Peyer's patch (tissue), 4 donors: Measurements from ENCODE around the gene AHDC1. TPM values are rescaled to one million over a fixed set of nuclear protein-coding genes. Genes with fewer than 3 reads are reported as not detected.
A peak's percentile ranks its signal among the peaks of the same experiment; 100 is the strongest.

Experiments
- DNase-seq, 3 donors: peaks; one replicate each; pipeline ENCODE4 v3.0.0-alpha.2; 2017 to 2019
- H3K27ac ChIP-seq, 4 donors: fragments of 200-600 bp; sonication (generic); one replicate each; pipeline ENCODE4 v1.5.1; 2016 to 2019
- H3K27me3 ChIP-seq, 2 donors: fragments of 200-600 bp; sonication (generic); one replicate each; pipeline ENCODE4 v1.5.1; 2019
- H3K36me3 ChIP-seq, 3 donors: fragments of 200-600 bp; sonication (generic); one replicate each; pipeline ENCODE4 v1.5.1; 2016 to 2019
- H3K4me1 ChIP-seq, 4 donors: fragments of 200-600 bp; sonication (generic); one replicate each; pipeline ENCODE4 v1.5.1; 2016 to 2019
- H3K4me3 ChIP-seq, 4 donors: fragments of 200-600 bp; sonication (generic); 1 replicate in 3 of 4; 2 replicates in 1 of 4; pipeline ENCODE4 v1.5.1; 2016 to 2019; ENCODE audit warnings: mild to moderate bottlenecking in 1 of 4
- H3K9me3 ChIP-seq, 4 donors: fragments of 200-600 bp; sonication (generic); one replicate each; pipeline ENCODE4 v1.5.1; 2016 to 2019; ENCODE audit warnings: mild to moderate bottlenecking in 1 of 4
- POLR2A ChIP-seq, 2 donors: fragments of 450-650 bp; IDR thresholded peaks; one replicate each; pipeline ENCODE4 v1.5.1; 2017; ENCODE audit warnings: antibody characterized with exemption in 2 of 2, mild to moderate bottlenecking in 2 of 2, moderate library complexity in 2 of 2
- total RNA-seq, 4 donors: library from RNA; depleted of rRNA; stranded (reverse); fragments of >200 nt; gene quantifications; one replicate each; pipeline ENCODE4 v1.1.0, GENCODE V29; 2016
- TF ChIP-seq, protein P1 (sequence below), 6 experiments: fragments of 450-650 bp in 4 of 6; fragments of 200-600 bp in 2 of 6; sonication (generic) in 1 of 6; IDR thresholded peaks; one replicate each; pipeline ENCODE4 v1.5.1; 2017 to 2019; ENCODE audit warnings: antibody characterized with exemption in 6 of 6, mild to moderate bottlenecking in 3 of 6, moderate library complexity in 1 of 6

Gene AHDC1
- total RNA-seq, 4 donors from 2014 or later = 7.0 to 21.5 (median 12.0) TPM

DNA sequence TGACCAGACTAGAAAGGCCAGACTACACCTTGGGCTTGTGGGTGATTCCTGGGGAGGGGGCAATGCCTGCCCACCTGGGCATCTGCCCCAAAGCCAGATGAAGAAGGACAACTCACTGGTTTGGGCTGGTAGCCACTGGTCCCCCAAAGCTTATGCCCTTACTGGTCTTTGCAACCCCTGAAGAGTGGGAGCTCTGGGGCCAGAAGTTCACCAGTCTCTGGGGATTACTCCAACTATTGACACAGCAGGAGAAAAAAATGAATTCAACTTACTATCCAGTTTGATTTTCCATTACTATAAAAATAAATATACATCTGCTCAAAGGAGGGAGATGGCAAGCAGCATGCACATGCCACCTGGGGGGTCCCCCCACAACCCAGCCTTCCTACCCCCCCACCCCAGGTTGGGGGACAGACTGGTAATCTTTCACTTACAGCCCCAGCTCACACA lies 2.6 kb downstream of the AHDC1 start:
- Histone ChIP-seq H3K4me1 (peaks cover 6 to 67% (median 19%) of the 10 kb centered on the region in 4 donors), H3K9me3 (no peaks in the 10 kb centered on the region), H3K36me3 (no peaks in the 10 kb centered on the region), H3K4me3 (peak overlapping the region in 3 of 4 donors; percentile 86 to 89 (median 86)), H3K27ac (peak overlapping the region; percentile 76 to 96 (median 88)), H3K27me3 (no peaks in the 10 kb centered on the region)
- TF ChIP-seq, protein P1, sequence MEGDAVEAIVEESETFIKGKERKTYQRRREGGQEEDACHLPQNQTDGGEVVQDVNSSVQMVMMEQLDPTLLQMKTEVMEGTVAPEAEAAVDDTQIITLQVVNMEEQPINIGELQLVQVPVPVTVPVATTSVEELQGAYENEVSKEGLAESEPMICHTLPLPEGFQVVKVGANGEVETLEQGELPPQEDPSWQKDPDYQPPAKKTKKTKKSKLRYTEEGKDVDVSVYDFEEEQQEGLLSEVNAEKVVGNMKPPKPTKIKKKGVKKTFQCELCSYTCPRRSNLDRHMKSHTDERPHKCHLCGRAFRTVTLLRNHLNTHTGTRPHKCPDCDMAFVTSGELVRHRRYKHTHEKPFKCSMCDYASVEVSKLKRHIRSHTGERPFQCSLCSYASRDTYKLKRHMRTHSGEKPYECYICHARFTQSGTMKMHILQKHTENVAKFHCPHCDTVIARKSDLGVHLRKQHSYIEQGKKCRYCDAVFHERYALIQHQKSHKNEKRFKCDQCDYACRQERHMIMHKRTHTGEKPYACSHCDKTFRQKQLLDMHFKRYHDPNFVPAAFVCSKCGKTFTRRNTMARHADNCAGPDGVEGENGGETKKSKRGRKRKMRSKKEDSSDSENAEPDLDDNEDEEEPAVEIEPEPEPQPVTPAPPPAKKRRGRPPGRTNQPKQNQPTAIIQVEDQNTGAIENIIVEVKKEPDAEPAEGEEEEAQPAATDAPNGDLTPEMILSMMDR (IDR thresholded peaks at IDR 0.05) = no peak
- no peak for TF ChIP-seq POLR2A (IDR thresholded peaks at IDR 0.05)
- no peak for DNase-seq

DNA sequence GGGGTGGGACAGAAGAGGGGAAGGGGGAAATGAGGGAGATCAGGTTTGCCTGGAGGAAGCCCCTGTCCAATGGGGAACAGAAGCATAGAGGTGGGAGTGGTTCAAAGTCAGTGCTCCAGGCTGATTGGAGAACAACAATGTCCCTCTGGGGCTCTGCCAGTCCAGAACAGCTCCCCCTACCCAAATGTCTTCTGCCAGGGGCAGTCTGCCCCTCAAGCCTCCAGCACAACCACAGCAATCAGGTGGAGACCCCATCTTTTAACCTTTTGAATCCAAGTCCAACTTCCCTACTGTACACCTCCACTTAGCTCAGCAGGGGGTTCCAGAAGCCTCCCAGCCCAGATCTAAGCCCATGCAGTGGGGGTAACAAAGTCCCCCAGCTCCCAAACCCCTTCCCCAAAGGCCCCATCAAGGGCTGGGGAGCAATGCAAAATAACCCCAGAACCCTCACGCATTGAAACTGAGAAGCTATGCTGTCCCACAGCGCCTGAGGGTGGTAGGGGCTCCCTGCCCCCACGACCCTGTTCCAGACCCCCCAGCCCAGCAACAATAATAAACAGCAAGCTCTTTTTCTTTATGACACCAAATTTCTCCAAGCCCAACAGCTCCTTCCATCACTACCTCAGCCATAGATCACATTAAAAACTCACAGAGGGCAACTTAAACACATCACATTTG lies 3.3 kb downstream of the AHDC1 start:
- H3K9me3 ChIP-seq = no peaks in the 10 kb centered on the region
- TF ChIP-seq, protein P1 (IDR thresholded peaks at IDR 0.05) = no peak
- no peak for TF ChIP-seq POLR2A (IDR thresholded peaks at IDR 0.05)
- no peak for DNase-seq
- peak overlapping the region in 1 of 4 donors; percentile 86 for H3K27ac ChIP-seq
- no peaks in the 10 kb centered on the region for H3K36me3 ChIP-seq
- no peaks in the 10 kb centered on the region for H3K27me3 ChIP-seq
- no peak overlapping the region for H3K4me3 ChIP-seq
- H3K4me1 ChIP-seq = peaks cover 6 to 74% (median 19%) of the 10 kb centered on the region in 4 donors

DNA sequence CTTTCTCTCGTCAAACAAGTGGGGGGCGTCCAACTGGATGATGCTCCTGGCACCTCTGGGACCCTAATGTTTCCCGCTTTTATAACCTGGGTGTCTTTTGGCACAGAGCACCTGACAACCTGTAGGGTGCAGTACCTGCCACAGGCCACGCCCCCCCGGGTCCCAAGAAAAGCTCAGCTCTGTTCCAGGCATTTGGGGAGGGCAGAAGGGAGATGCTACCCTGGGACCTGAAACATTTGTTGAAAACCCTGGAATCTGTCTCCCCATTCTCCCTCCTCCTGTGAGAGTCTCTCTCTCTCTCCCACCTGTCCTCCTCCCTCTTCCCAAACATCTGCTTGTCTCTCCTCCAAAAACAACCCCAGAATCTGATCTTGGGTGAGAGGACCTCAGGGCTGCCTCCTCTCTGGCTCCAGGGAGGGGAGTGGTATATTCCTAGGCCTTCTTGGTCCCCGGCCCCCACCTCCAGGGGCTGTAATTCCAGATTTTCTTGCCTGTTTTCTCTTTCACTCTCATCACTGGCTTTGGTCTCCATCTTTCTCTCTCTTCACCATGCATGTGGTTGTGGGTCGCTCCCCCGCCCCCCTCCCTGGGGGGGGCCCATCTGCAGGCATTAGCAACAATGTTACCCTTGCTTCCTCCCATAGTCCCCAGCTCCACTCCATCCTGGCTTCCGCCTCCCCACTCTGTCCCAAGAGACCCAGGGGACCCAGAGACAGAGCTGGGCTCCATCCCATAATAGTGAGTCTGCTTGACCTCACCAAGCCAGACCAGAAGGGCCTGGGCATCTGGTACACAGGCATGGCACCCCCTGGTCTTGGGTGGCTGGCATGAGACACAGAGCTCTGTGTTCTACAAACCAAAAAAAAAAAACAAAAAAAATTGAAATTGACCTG lies 4.1 kb downstream of the AHDC1 start:
- Histone ChIP-seq H3K27me3 (no peaks in the 10 kb centered on the region), H3K4me3 (no peak overlapping the region), H3K36me3 (no peaks in the 10 kb centered on the region), H3K27ac (peak overlapping the region; percentile 15 to 86 (median 49)), H3K9me3 (no peaks in the 10 kb centered on the region), H3K4me1 (peaks cover 6 to 82% (median 19%) of the 10 kb centered on the region in 4 donors)
- no peak for DNase-seq
- TF ChIP-seq, protein P1 (IDR thresholded peaks at IDR 0.05) = no peak
- no peak for TF ChIP-seq POLR2A (IDR thresholded peaks at IDR 0.05)

DNA sequence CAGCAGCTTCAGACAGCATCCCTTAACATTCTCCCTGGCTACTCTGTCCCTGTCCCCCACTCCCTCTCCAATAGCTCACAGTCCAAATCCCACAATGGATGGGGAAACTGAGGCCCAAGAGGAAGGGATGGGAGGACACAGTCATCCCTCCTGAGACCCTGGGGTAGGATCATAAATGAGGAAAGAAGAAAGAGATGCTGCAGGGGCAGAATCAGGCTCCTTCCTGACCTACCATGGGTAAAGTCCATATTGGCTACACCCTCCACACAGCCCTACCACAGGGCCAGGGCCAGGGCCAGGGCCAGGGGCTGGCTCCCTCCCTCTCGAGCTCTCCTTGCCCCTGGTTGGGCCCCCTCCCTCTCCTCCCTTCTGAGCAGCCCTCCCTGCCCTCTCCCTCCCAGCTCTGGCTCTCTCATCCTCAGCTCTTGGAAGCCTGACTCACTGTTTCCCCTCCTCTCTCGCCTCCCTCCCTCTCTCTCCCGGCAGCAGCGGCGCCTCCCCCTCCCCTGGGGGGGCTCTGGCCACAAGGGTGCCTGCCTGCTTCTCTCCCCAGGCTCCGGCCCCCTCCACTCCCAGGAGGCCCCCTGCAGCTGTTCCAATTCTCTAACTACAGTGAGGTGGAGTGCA lies 4.9 kb downstream of the AHDC1 start:
- Histone ChIP-seq H3K4me1 (peaks cover 6 to 90% (median 16%) of the 10 kb centered on the region in 4 donors), H3K9me3 (no peaks in the 10 kb centered on the region), H3K27ac (peak overlapping the region; percentile 15 to 86 (median 49)), H3K36me3 (no peaks in the 10 kb centered on the region), H3K4me3 (no peak overlapping the region), H3K27me3 (no peaks in the 10 kb centered on the region)
- no peak for TF ChIP-seq POLR2A (IDR thresholded peaks at IDR 0.05)
- TF ChIP-seq, protein P1 (IDR thresholded peaks at IDR 0.05) = no peak
- DNase-seq = no peak

DNA sequence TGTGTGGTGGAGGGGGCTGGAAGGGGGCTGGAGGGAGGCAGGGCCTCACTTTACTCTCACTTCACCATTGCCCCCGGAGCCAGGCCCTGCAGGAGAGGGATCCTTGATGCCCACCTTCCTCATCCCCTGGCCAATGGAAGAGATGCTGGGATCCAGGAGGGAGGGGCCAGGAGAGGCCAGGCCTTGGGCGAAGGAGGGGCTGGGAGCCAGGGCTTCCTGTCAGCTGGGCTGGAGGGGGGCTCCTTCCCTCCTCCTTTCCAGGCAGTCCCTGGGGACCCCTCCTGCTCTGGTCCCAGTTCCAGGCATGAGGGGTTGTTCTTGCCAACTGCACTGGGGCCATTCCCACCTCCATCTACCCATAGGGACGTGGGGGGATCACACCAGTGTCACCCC lies 5.7 kb downstream of the AHDC1 start:
- no peak for TF ChIP-seq POLR2A (IDR thresholded peaks at IDR 0.05)
- peak overlapping the region; percentile 12 to 86 (median 48) for H3K27ac ChIP-seq
- no peaks in the 10 kb centered on the region for H3K9me3 ChIP-seq
- no peak for DNase-seq
- H3K4me3 ChIP-seq = no peak overlapping the region
- peaks cover 6 to 98% (median 16%) of the 10 kb centered on the region in 4 donors for H3K4me1 ChIP-seq
- no peaks in the 10 kb centered on the region for H3K27me3 ChIP-seq
- no peaks in the 10 kb centered on the region for H3K36me3 ChIP-seq
